ENCODE data around the gene NOC3L.
"Not testable (repeated sequence)": the region's sequence is repeated elsewhere in the genome, so short reads cannot be mapped to it uniquely, and the experiment has no call there.

The NOC3L gene

GRCh38 chr10:94362360-94363250 lies at the start of gene NOC3L:
Gene NOC3L (minus strand): TSS chr10:94362939. CDS start chr10:94362838, 101 bp downstream.
- Mint-ChIP-seq H3K27ac (peak within 1 kb of the TSS; percentile 83), H3K4me1 (ENCODE audit: low read depth) (peaks cover 10% of the 10 kb centered on the region), H3K4me3 (peak within 1 kb of the TSS; percentile 84), H3K9me3 (no peaks in the 10 kb centered on the region), H3K27me3 (peaks cover 23% of the 10 kb centered on the region), H3K36me3 (ENCODE audit: low read depth) (peaks cover 30% of the 10 kb centered on the region)
- intact Hi-C loops (cut with micrococcal nuclease) = loop anchor here (1.0 to 5.0 kb wide), 3 partner anchors 40 to 185 kb away; partner anchors contain the start of genes HELLS and TBC1D12

- Mint-ChIP-seq H3K9me3 (no peaks in the 10 kb centered on the region), H3K4me1 (ENCODE audit: low read depth) (peaks cover 35% of the 10 kb centered on the region), H3K27ac (no peak overlapping the region), H3K4me3 (no peak overlapping the region), H3K27me3 (no peaks in the 10 kb centered on the region), H3K36me3 (ENCODE audit: low read depth) (no peaks in the 10 kb centered on the region)
- intact Hi-C loops (cut with micrococcal nuclease) = no loop called here
Measured at GRCh38 chr10:94412449-94412848, 49.7 kb upstream of the NOC3L start.

- H3K27me3 Mint-ChIP-seq = peaks cover 5% of the 10 kb centered on the region
- H3K4me1 Mint-ChIP-seq (ENCODE audit: low read depth) = peaks cover 32% of the 10 kb centered on the region
- no peak overlapping the region for H3K4me3 Mint-ChIP-seq
- intact Hi-C loops (cut with micrococcal nuclease) = no loop called here
- no peak overlapping the region for H3K27ac Mint-ChIP-seq
- no peaks in the 10 kb centered on the region for H3K36me3 Mint-ChIP-seq (ENCODE audit: low read depth)
- no peaks in the 10 kb centered on the region for H3K9me3 Mint-ChIP-seq
Measured at GRCh38 chr10:94411304-94411703, 48.6 kb upstream of the NOC3L start.

- no peak overlapping the region for H3K27ac Mint-ChIP-seq
- no peaks in the 10 kb centered on the region for H3K9me3 Mint-ChIP-seq
- peaks cover 41% of the 10 kb centered on the region for H3K4me1 Mint-ChIP-seq (ENCODE audit: low read depth)
- no peak overlapping the region for H3K4me3 Mint-ChIP-seq
- no peaks in the 10 kb centered on the region for H3K36me3 Mint-ChIP-seq (ENCODE audit: low read depth)
- peaks cover 5% of the 10 kb centered on the region for H3K27me3 Mint-ChIP-seq
- intact Hi-C loops (cut with micrococcal nuclease) = loop anchor here (5.0 kb wide), 1 partner anchor 33 kb away; no protein-coding TSS in a partner anchor
Measured at GRCh38 chr10:94409021-94409657, 46.4 kb upstream of the NOC3L start.

- intact Hi-C loops (cut with micrococcal nuclease) = loop anchor here (5.0 kb wide), 1 partner anchor 35 kb away; no protein-coding TSS in a partner anchor
- H3K27me3 Mint-ChIP-seq = peaks cover 5% of the 10 kb centered on the region
Measured at GRCh38 chr10:94407668-94408067, 44.9 kb upstream of the NOC3L start.

GRCh38 chr10:94405406-94405805 lies 42.7 kb upstream of the NOC3L start:
- peaks cover 16% of the 10 kb centered on the region for H3K27me3 Mint-ChIP-seq
- peak overlapping the region; percentile 17 for H3K4me3 Mint-ChIP-seq
- peaks cover 32% of the 10 kb centered on the region for H3K4me1 Mint-ChIP-seq (ENCODE audit: low read depth)
- H3K36me3 Mint-ChIP-seq (ENCODE audit: low read depth) = no peaks in the 10 kb centered on the region
- intact Hi-C loops (cut with micrococcal nuclease) = loop anchor here (5.0 kb wide), 1 partner anchor 37 kb away; no protein-coding TSS in a partner anchor
- peaks cover 9% of the 10 kb centered on the region for H3K9me3 Mint-ChIP-seq
- no peak overlapping the region for H3K27ac Mint-ChIP-seq

More at GRCh38 chr10:94407668-94408067, 44.9 kb upstream of the NOC3L start:
- Mint-ChIP-seq H3K36me3 (ENCODE audit: low read depth) (no peaks in the 10 kb centered on the region), H3K27ac (no peak overlapping the region), H3K4me3 (no peak overlapping the region), H3K4me1 (ENCODE audit: low read depth) (peaks cover 29% of the 10 kb centered on the region), H3K9me3 (no peaks in the 10 kb centered on the region)

- H3K27me3 Mint-ChIP-seq = peaks cover 29% of the 10 kb centered on the region
- no peaks in the 10 kb centered on the region for H3K36me3 Mint-ChIP-seq (ENCODE audit: low read depth)
- peak overlapping the region; percentile 91 for H3K27ac Mint-ChIP-seq
- H3K9me3 Mint-ChIP-seq = peaks cover 9% of the 10 kb centered on the region
- H3K4me1 Mint-ChIP-seq (ENCODE audit: low read depth) = peaks cover 32% of the 10 kb centered on the region
- peak overlapping the region; percentile 79 for H3K4me3 Mint-ChIP-seq
- intact Hi-C loops (cut with micrococcal nuclease) = no loop called here
Measured at GRCh38 chr10:94403380-94404213, 40.9 kb upstream of the NOC3L start.

GRCh38 chr10:94402843-94403379 lies 40.2 kb upstream of the NOC3L start:
- Mint-ChIP-seq H3K4me3 (peak overlapping the region; percentile 79), H3K27me3 (peaks cover 32% of the 10 kb centered on the region), H3K36me3 (ENCODE audit: low read depth) (no peaks in the 10 kb centered on the region), H3K27ac (peak overlapping the region; percentile 91), H3K9me3 (peaks cover 9% of the 10 kb centered on the region), H3K4me1 (ENCODE audit: low read depth) (peaks cover 32% of the 10 kb centered on the region)
- intact Hi-C loops (cut with micrococcal nuclease) = loop anchor here (1.0 kb wide), 1 partner anchor 41 kb away; the partner anchor contains the start of gene NOC3L

- Mint-ChIP-seq H3K36me3 (ENCODE audit: low read depth) (no peaks in the 10 kb centered on the region), H3K27me3 (peaks cover 36% of the 10 kb centered on the region), H3K27ac (peak within 1 kb of the TSS; percentile 91), H3K4me1 (ENCODE audit: low read depth) (peaks cover 32% of the 10 kb centered on the region), H3K9me3 (peaks cover 9% of the 10 kb centered on the region), H3K4me3 (peak within 1 kb of the TSS; percentile 79)
- intact Hi-C loops (cut with micrococcal nuclease) = loop anchor here (1.0 kb wide), 1 partner anchor 40 kb away; the partner anchor contains the start of gene NOC3L
Measured at GRCh38 chr10:94402204-94402842, 39.6 kb upstream of the NOC3L start, which contains the start of gene TBC1D12. Gene TBC1D12 (plus strand): TSS chr10:94402541. CDS start chr10:94402614, 73 bp downstream.

- peaks cover 10% of the 10 kb centered on the region for H3K4me1 Mint-ChIP-seq (ENCODE audit: low read depth)
- H3K4me3 Mint-ChIP-seq = no peak overlapping the region
- intact Hi-C loops (cut with micrococcal nuclease) = no loop called here
- no peak overlapping the region for H3K27ac Mint-ChIP-seq
- H3K27me3 Mint-ChIP-seq = peaks cover 42% of the 10 kb centered on the region
- H3K9me3 Mint-ChIP-seq = peaks cover 9% of the 10 kb centered on the region
- H3K36me3 Mint-ChIP-seq (ENCODE audit: low read depth) = no peaks in the 10 kb centered on the region
Measured at GRCh38 chr10:94398762-94399161, 36.0 kb upstream of the NOC3L start.

- H3K4me3 Mint-ChIP-seq = no peak overlapping the region
- H3K27me3 Mint-ChIP-seq = peaks cover 44% of the 10 kb centered on the region
- no peak overlapping the region for H3K27ac Mint-ChIP-seq
- intact Hi-C loops (cut with micrococcal nuclease) = no loop called here
- H3K9me3 Mint-ChIP-seq = peaks cover 9% of the 10 kb centered on the region
- H3K4me1 Mint-ChIP-seq (ENCODE audit: low read depth) = peaks cover 10% of the 10 kb centered on the region
- H3K36me3 Mint-ChIP-seq (ENCODE audit: low read depth) = no peaks in the 10 kb centered on the region
Measured at GRCh38 chr10:94397549-94398370, 35.0 kb upstream of the NOC3L start.

- intact Hi-C loops (cut with micrococcal nuclease); H3K4me3 Mint-ChIP-seq; H3K27ac Mint-ChIP-seq; H3K36me3 Mint-ChIP-seq (ENCODE audit: low read depth); H3K9me3 Mint-ChIP-seq; H3K4me1 Mint-ChIP-seq (ENCODE audit: low read depth): not testable (repeated sequence)
- H3K27me3 Mint-ChIP-seq = peaks cover 13% of the 10 kb centered on the region
Measured at GRCh38 chr10:94392117-94392516, 29.4 kb upstream of the NOC3L start.
